Colonic mucosa (tissue), 4 donors: ENCODE data around the gene NRP2. TPM values are rescaled to one million over a fixed set of nuclear protein-coding genes. Genes with fewer than 3 reads are reported as not detected.

Experiments used
- DNase-seq: peaks from one replicate; pipeline ENCODE4 v3.0.0-alpha.2; 2020
- H3K27ac ChIP-seq: fragments of 200-600 bp; one replicate; pipeline ENCODE4 v1.8.0; 2021
- H3K27me3 ChIP-seq: fragments of 200-600 bp; one replicate; pipeline ENCODE4 v1.8.0; 2021
- H3K36me3 ChIP-seq: fragments of 200-600 bp; one replicate; pipeline ENCODE4 v1.8.0; 2021
- H3K4me1 ChIP-seq: fragments of 200-600 bp; one replicate; pipeline ENCODE4 v1.8.0; 2021; ENCODE audit warnings: mild to moderate bottlenecking
- H3K4me3 ChIP-seq: fragments of 200-600 bp; one replicate; pipeline ENCODE4 v1.8.0; 2021
- H3K9ac ChIP-seq, 2 donors: one replicate each; pipeline ENCODE4 v1.7.0; 2013; ENCODE audit warnings: control low read depth in 2 of 2, low read depth in 2 of 2, low read length in 2 of 2
- H3K9me3 ChIP-seq: fragments of 200-600 bp; one replicate; pipeline ENCODE4 v1.8.0; 2021
- intact Hi-C: fragments of 100-400 bp; cut with DNase I; formaldehyde crosslinking; loops from one replicate; pipeline ENCODE4 v1.14.1; 2022
- total RNA-seq, 2 donors: library from RNA; stranded (reverse); fragmentation: NEBNext Ultra II Directional in 1 of 2; extraction: Animal tissue kit (Norgen Biotek cat#: 25700) in 1 of 2; gene quantifications; one replicate each; pipeline ENCODE4 v1.2.1, GENCODE V29; 2021
- TF ChIP-seq, protein P1 (sequence below): fragments of 200-600 bp; IDR thresholded peaks from one replicate; pipeline ENCODE4 v1.8.0; 2022; ENCODE audit warnings: antibody characterized with exemption, mild to moderate bottlenecking
- donor health status: healthy.
- donor health status: DM: no; HTN: no; CAD: no.
- donor health status: DM: no; HTN: no; CAD: no.

NRP2 gene
- total RNA-seq, 2 donors from 2014 or later, result 5.4 to 25.2 TPM

DNA sequence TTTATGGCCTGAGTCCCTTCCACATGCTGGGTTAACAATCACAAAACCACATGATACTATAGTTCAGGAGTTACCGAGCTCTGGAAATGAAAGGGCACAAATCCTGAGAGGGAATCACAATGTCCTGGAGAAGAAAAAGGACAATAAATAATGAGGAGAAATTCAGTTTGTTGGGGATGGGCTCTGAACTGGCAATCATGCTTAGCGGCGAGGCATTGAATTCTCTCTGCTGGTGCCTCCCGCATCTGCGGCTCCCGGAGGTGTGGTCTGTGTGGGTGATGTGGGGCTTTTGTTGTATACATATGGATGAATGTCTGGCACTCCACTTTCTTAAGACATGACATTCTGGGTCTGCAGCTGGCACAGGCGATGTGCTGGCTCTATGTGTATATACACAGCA, 46.1 kb downstream of the NRP2 start:
- Histone ChIP-seq H3K36me3 (no peaks in the 10 kb centered on the region), H3K27me3 (no peaks in the 10 kb centered on the region), H3K4me1 (no peaks in the 10 kb centered on the region), H3K4me3 (no peak overlapping the region), H3K9me3 (no peaks in the 10 kb centered on the region), H3K9ac (no peak overlapping the region), H3K27ac (no peak overlapping the region)
- DNase-seq, result no peak
- intact Hi-C loops, result no loop called here
- TF ChIP-seq, protein P1, sequence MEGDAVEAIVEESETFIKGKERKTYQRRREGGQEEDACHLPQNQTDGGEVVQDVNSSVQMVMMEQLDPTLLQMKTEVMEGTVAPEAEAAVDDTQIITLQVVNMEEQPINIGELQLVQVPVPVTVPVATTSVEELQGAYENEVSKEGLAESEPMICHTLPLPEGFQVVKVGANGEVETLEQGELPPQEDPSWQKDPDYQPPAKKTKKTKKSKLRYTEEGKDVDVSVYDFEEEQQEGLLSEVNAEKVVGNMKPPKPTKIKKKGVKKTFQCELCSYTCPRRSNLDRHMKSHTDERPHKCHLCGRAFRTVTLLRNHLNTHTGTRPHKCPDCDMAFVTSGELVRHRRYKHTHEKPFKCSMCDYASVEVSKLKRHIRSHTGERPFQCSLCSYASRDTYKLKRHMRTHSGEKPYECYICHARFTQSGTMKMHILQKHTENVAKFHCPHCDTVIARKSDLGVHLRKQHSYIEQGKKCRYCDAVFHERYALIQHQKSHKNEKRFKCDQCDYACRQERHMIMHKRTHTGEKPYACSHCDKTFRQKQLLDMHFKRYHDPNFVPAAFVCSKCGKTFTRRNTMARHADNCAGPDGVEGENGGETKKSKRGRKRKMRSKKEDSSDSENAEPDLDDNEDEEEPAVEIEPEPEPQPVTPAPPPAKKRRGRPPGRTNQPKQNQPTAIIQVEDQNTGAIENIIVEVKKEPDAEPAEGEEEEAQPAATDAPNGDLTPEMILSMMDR, result no peak

DNA sequence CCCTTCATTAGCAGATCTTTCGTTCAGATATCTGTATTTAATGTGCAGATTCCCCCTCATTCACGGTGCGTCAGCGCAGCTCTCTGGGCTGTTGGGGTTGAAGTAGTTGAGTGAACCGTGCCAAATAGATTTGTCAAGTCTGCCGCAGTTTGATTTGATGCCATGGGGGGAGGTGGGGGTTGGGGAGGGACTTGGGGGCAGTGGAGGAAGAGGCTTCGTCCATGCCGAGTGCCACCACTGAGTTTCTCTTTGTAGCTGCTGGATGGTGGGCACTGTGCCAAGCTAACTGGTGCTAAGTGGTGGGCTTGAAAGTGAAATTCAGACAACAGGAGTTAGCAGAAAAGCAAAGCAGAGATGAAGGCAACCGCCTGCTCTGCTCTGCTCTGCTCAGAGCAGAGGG, 47.9 kb downstream of the NRP2 start:
- TF ChIP-seq, protein P1, result no peak
- Histone ChIP-seq H3K27me3 (no peaks in the 10 kb centered on the region), H3K4me1 (no peaks in the 10 kb centered on the region), H3K4me3 (no peak overlapping the region), H3K9ac (no peak overlapping the region), H3K36me3 (no peaks in the 10 kb centered on the region), H3K27ac (no peak overlapping the region), H3K9me3 (no peaks in the 10 kb centered on the region)
- DNase-seq, result no peak
- intact Hi-C loops, result no loop called here

DNA sequence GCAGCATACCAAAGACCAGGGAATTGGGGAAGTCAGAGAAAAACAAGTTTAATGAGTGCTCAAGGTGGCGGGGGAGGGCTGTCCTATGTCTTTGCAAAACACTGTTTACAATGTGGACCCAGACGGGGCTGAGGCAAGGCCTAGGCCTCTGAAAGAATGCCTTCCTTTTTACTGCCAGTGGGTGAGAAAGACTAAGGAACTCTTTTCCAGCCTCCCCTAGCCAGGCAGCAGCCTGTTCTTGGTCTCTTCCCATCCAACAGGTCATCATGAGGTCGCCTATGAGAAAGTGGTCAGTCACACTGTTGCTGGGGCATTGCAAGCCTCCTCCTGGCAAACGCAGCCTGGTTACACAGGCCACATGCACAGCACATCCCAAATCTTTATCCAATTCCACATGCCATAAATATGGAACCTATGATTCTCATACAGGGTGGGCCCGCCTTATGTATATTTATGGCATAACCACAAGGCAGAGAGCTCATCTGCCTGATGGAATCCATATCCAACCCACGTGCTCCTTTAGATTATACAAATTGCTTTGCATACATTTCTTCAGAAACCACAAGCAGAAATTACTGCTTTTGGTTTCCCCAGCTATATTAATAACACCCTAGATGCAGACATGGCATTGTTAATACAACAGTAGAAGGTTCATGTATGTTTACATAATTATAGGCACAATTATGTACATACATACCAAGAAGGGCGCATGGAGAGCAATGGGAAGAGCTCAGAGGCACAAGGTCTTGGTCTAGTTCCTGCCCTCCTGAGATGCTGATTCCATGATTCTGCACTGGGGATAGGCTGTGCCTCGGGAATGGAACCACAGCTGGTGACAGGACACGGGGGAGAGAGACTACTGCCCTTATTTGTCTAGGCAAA, 48.6 kb downstream of the NRP2 start:
- no peaks in the 10 kb centered on the region for H3K9me3 ChIP-seq
- no peaks in the 10 kb centered on the region for H3K36me3 ChIP-seq
- intact Hi-C loops, result no loop called here
- peak overlapping the region; percentile 1 for H3K27ac ChIP-seq
- H3K27me3 ChIP-seq, result no peaks in the 10 kb centered on the region
- H3K9ac ChIP-seq, result peak overlapping the region in 1 of 2 donors; percentile 15
- H3K4me1 ChIP-seq, result no peaks in the 10 kb centered on the region
- TF ChIP-seq, protein P1, result no peak
- no peak overlapping the region for H3K4me3 ChIP-seq
- no peak for DNase-seq

DNA sequence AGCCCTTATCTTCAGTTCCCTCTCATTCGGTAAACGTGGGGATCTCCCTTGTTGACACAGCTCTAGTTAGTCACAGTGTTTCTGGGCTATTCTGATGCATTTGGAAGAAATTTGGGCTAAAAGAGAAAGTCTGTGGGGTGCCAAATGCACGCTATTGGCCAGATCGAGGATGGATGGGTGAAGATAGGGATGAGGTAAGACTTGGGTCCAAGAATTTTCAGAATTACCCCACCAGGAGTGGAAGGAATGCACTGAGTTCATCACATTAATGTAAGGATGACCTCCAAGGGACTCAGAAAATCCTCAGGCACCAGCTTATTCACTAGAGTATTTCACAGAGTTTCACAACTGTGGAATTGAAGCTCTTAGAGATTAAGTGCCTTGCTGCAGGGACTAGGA, 49.3 kb downstream of the NRP2 start:
- Histone ChIP-seq H3K4me1 (no peaks in the 10 kb centered on the region), H3K9me3 (no peaks in the 10 kb centered on the region), H3K27ac (peak overlapping the region; percentile 1), H3K9ac (no peak overlapping the region), H3K27me3 (no peaks in the 10 kb centered on the region), H3K36me3 (no peaks in the 10 kb centered on the region), H3K4me3 (no peak overlapping the region)
- intact Hi-C loops, result no loop called here
- TF ChIP-seq, protein P1, result no peak
- DNase-seq, result no peak

DNA sequence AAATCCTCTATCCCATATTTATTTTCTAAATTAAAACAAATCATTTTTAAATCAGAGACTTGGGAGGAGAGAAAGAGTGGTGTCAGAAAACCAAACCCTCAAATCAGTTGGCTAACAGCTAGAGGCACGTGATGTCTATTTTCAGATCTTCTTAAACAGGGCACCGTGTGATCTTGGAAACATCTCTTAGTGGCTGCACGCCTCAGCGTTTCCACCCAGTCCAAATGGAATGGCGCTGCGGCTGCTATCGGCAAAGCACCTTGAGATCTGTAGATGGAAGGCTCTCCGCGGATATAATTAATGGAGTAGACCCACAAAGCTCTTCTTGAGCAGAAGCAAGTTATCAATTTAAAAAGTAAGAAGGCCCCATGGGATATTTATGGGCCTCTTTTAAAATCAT, 50.0 kb downstream of the NRP2 start:
- intact Hi-C loops, result no loop called here
- no peak overlapping the region for H3K9ac ChIP-seq
- H3K27ac ChIP-seq, result no peak overlapping the region
- no peaks in the 10 kb centered on the region for H3K36me3 ChIP-seq
- no peaks in the 10 kb centered on the region for H3K4me1 ChIP-seq
- no peaks in the 10 kb centered on the region for H3K9me3 ChIP-seq
- no peak for DNase-seq
- TF ChIP-seq, protein P1, result no peak
- H3K4me3 ChIP-seq, result no peak overlapping the region
- H3K27me3 ChIP-seq, result no peaks in the 10 kb centered on the region
